ENCODE data around the gene PTTG1IP2. TPM values are rescaled to one million over a fixed set of nuclear protein-coding genes. Genes with fewer than 3 reads are reported as not detected.

PTTG1IP2 gene
- total RNA-seq, 1 experiment from 2014 or later, result not detected

- no peak for ATAC-seq
- H3K79me2 ChIP-seq (ENCODE audit: insufficient read depth, low read length), result no peaks in the 10 kb centered on the region
- no peaks in the 10 kb centered on the region for H3K9me2 ChIP-seq (ENCODE audit: insufficient read depth)
- no peak overlapping the region for H3K9ac ChIP-seq (ENCODE audit: low read length)
- H3K27me3 ChIP-seq (ENCODE audit: insufficient read depth, low read length), result no peaks in the 10 kb centered on the region
- intact Hi-C loops (cut with micrococcal nuclease), result no loop called here
- RAD21 ChIA-PET (ENCODE audit: low non-redundant PET in 1 of 2, low total read pairs in 2 of 2, uncharacterized antibody in 2 of 2, unreplicated experiment in 2 of 2), result no interaction called here
- H3K4me3 ChIP-seq (replicated peaks in 1 of 2; ENCODE audit: low read depth in 1 of 2, low read length in 2 of 2), result no peak overlapping the region
- no peaks in the 10 kb centered on the region for H3K4me1 ChIP-seq (ENCODE audit: control insufficient read depth in 1 of 2, insufficient read depth in 2 of 2, low read length in 2 of 2)
- BruUV-seq (replicated peaks), result no TSS peak
- no peak overlapping the region for H2AFZ ChIP-seq (ENCODE audit: low read depth, low read length, poor library complexity, severe bottlenecking)
- H3K27ac ChIP-seq (ENCODE audit: low read depth, low read length), result no peak overlapping the region
- H3K9me3 ChIP-seq (ENCODE audit: control insufficient read depth in 1 of 2, insufficient read depth in 1 of 2, low read depth in 1 of 2, low read length in 2 of 2), result no peaks in the 10 kb centered on the region
- no peaks in the 10 kb centered on the region for H3K36me3 ChIP-seq (ENCODE audit: control insufficient read depth in 1 of 2, insufficient read depth in 2 of 2, low read length in 2 of 2)
- CTCF ChIA-PET, result interaction anchor here (0.9 kb wide), 1 partner anchor 24 kb away, joined by 3 read pairs; no protein-coding TSS in a partner anchor
- POLR2A ChIA-PET, result no interaction called here
- H3K4me2 ChIP-seq (ENCODE audit: low read length), result no peak overlapping the region
- DNase-seq (ENCODE audit: low read depth, low spot score), result no peak
- TF ChIP-seq ZNF274 (IDR thresholded peaks at IDR 0.05; ENCODE audit: low read depth, low read length), result no peak
- no peak for TF ChIP-seq SP1 (IDR thresholded peaks at IDR 0.05; ENCODE audit: low read depth)
- TF ChIP-seq CBX3 (IDR thresholded peaks at IDR 0.05; ENCODE audit: low read depth), result no peak
- no peak for TF ChIP-seq EGR1 (IDR thresholded peaks at IDR 0.05; ENCODE audit: low read depth)
- no peak for TF ChIP-seq ATF3 (IDR thresholded peaks at IDR 0.05)
- TF ChIP-seq YY1 (IDR thresholded peaks at IDR 0.05; ENCODE audit: extremely low read depth, insufficient replicate concordance, low read depth, low read length), result no peak
- no peak for TF ChIP-seq SRF (IDR thresholded peaks at IDR 0.05; ENCODE audit: low read depth)
- TF ChIP-seq POLR2AphosphoS5 (IDR thresholded peaks at IDR 0.05; ENCODE audit: low read depth, low read length), result no peak
- TF ChIP-seq MAX (IDR thresholded peaks at IDR 0.05), result no peak
- no peak for TF ChIP-seq TCF7L2 (IDR thresholded peaks at IDR 0.05; ENCODE audit: borderline replicate concordance, extremely low read depth, insufficient read depth, insufficient read length)
- no peak for TF ChIP-seq SIN3A (IDR thresholded peaks at IDR 0.05; ENCODE audit: low read depth)
- no peak for TF ChIP-seq CTCF (IDR thresholded peaks at IDR 0.05 in 2 of 3, conservative IDR thresholded peaks at IDR 0.05 in 1 of 3; ENCODE audit: borderline replicate concordance in 1 of 3, insufficient read depth in 1 of 3, low read depth in 2 of 3, low read length in 2 of 3)
- no peak for TF ChIP-seq JUND (IDR thresholded peaks at IDR 0.05)
- TF ChIP-seq REST (IDR thresholded peaks at IDR 0.05; ENCODE audit: low read depth), result no peak
- no peaks in the 10 kb centered on the region for H4K20me1 ChIP-seq (ENCODE audit: insufficient read depth)
Measured at GRCh38 chr7:90492250-90492649, 22.8 kb downstream of the PTTG1IP2 start.

Measured in HCT116 (cell line).